Spinal cord (tissue), 10 donors: ENCODE data around the gene CELSR1. TPM values are rescaled to one million over a fixed set of nuclear protein-coding genes. Genes with fewer than 3 reads are reported as not detected.
"Not testable (repeated sequence)": the region's sequence is repeated elsewhere in the genome, so short reads cannot be mapped to it uniquely, and the experiment has no call there.

Source experiments
- DNase-seq, 6 donors: peaks; one replicate each; pipeline versions ENCODE4 v3.0.0 to v3.0.0-alpha.2; 2013 to 2015; ENCODE audit warnings: low spot score in 6 of 6, low read depth in 4 of 6
- H3K27ac ChIP-seq: one replicate; pipeline ENCODE4 v1.5.1; 2013; ENCODE audit warnings: low read depth, low read length, control low read depth
- H3K27me3 ChIP-seq: one replicate; pipeline ENCODE4 v1.6.1; 2013; ENCODE audit warnings: low read length; ENCODE audit not compliant: control insufficient read depth, insufficient read depth
- H3K36me3 ChIP-seq: one replicate; pipeline ENCODE4 v1.6.1; 2013; ENCODE audit warnings: low read length; ENCODE audit not compliant: control insufficient read depth, insufficient read depth
- H3K4me1 ChIP-seq: one replicate; pipeline ENCODE4 v1.6.1; 2013; ENCODE audit warnings: low read length; ENCODE audit not compliant: control insufficient read depth, insufficient read depth
- H3K4me3 ChIP-seq: one replicate; pipeline ENCODE4 v1.5.1; 2013; ENCODE audit warnings: low read depth, low read length, control low read depth
- H3K9me3 ChIP-seq: one replicate; pipeline ENCODE4 v1.6.1; 2013; ENCODE audit warnings: low read length; ENCODE audit not compliant: control insufficient read depth, insufficient read depth
- WGBS: methylation state at CpG from one replicate; pipeline ENCODE4 v1.1.5; 2013; ENCODE audit warnings: missing lambda C conversion rate; ENCODE audit not compliant: insufficient coverage; 5-methylcytosine and 5-hydroxymethylcytosine counted together
- polyA plus RNA-seq, 2 donors: library from polyadenylated mRNA; unstranded; fragments of 120-200 nt; gene quantifications; one replicate each; pipeline ENCODE4 v1.2.1, GENCODE V29; 2013; ENCODE audit not compliant: insufficient read length in 2 of 2
- total RNA-seq, 2 donors: library from RNA; depleted of rRNA in 1 of 2; stranded (reverse); fragments of 120-200 nt in 1 of 2; fragments of >200 nt in 1 of 2; gene quantifications; one replicate each; pipeline versions ENCODE4 v1.2.3 to v1.2.4, GENCODE V29; 2013 to 2014
- donor health status: healthy.

Gene CELSR1
- total and polyA plus RNA-seq, 4 donors = 2.9 to 8.2 (median 6.6) TPM

DNA sequence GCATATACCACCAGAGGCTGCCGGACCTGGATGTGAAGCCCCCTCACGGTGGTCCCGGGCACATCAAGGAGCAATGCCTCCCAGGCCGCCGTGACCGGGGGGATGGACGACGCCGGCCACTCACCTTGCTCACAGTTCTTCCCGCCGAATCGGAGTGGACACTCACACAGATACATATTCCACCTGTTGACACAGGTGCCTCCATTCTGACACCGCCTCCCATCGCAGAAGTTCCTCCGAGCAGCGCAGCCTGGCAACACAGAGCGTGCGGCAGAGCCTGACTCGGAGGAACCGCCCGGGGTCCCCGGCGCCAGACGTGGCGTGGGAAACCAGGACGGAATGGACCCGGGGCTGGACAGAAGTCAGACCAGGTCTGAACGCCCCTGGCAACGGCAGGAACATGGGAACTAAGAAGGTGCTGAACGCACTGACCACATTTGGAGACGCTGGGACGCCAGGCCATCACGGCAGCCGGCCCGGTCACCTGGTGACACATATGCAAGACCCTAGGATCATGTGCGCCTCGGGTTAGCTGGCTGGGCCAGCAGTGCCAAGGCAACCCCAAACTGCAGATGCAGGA lies 127.7 kb downstream of the CELSR1 start:
- Histone ChIP-seq H3K36me3 (peaks cover 33% of the 10 kb centered on the region), H3K4me1 (peaks cover 13% of the 10 kb centered on the region), H3K4me3 (no peak overlapping the region), H3K27ac (no peak overlapping the region), H3K9me3 (no peaks in the 10 kb centered on the region), H3K27me3 (no peaks in the 10 kb centered on the region)
- WGBS = 95% methylated on average over 36 of the region's 37 CpGs
- no peak for DNase-seq

DNA sequence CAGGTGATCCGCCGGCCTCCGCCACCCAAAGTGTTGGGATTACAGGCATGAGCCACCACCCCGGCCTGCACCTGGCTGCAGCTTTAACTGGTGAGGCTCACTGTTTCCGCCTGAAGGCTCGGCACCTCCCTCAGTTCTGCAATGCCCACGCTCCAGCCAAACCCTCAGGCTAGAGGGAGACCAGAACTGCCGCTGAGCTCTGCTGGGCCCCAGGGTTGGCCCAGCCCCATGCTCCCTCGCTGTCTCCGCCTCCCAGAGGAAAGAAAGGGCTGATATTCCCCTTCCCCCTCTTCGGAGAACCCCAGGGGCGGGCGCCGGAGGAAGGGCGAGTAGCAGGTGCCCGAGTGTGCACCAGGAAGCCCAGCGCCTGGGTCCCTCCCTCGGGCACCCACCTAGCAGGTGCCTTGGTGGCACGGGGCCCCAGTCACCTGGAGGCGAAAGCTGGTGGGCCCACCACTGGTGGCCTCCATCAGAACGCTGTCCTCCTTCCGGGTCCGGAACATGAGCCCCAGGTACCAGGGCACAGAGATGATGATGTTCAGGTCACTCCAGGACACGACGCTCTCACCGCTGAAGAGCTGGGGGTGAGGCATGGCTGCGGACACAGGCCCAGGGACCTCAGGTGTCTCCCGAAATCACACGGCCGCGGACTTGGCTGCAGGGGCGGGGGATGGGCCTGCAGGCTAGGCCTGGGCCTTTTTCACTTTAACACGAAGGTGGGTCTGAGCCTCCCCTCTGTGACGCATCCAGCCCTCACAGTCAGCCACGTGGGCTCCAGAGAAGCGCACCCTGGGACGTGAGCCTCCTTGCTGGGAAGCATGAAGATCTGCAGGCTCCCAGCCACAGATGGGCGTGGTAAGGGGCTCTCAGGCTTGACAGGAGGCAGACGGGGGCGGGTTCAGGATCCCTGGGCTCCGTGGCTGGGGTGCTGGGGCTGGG lies 128.6 kb downstream of the CELSR1 start:
- H3K27me3 ChIP-seq = no peaks in the 10 kb centered on the region
- WGBS = 90% methylated on average over 37 of the region's 41 CpGs
- peaks cover 13% of the 10 kb centered on the region for H3K4me1 ChIP-seq
- no peak overlapping the region for H3K4me3 ChIP-seq
- DNase-seq = no peak
- H3K9me3 ChIP-seq = no peaks in the 10 kb centered on the region
- peaks cover 33% of the 10 kb centered on the region for H3K36me3 ChIP-seq
- H3K27ac ChIP-seq = no peak overlapping the region

DNA sequence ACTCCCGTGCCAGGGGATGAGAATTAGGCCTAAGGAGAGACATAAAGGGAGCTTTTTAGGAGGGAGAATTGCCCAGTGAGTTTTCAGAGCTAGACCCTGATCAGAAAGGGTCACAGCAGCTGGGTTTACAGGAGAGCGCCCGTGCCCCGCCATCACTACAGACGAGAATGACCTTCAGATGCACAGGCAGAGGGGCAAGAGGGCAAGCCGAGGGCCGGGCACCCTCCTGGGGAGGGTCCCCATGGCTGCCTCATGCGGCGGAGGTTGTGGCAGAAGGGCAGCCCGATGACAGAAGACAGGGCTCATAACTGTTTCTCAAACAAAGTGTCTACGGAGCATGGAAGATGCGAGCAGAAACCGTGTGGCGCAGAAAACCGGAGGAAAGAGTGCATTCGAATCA lies 129.7 kb downstream of the CELSR1 start:
- Histone ChIP-seq H3K4me1 (peaks cover 13% of the 10 kb centered on the region), H3K9me3 (no peaks in the 10 kb centered on the region), H3K27ac (no peak overlapping the region), H3K36me3 (peaks cover 33% of the 10 kb centered on the region), H3K4me3 (no peak overlapping the region), H3K27me3 (no peaks in the 10 kb centered on the region)
- no peak for DNase-seq
- WGBS = 89% methylated on average over 16 of the region's 16 CpGs

DNA sequence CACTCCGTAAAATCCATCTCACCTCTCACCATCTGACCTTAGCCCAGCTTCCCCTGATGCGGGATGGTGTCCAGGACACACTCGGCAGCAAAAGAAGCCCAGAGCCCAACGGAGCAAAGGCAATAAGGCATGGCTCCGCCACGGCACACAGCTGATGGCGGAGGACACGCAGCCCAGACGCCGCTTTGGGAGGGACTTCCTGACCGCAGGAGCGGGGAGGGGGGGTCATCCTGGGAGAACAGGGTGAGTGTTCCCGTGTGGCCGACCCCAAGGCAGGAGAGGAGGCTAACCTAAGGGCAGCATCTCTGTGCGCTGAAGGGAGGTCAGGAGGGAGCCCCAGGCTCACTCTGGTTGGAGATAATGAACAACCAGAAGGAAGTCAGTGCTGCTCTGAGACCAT lies 130.6 kb downstream of the CELSR1 start:
- no peaks in the 10 kb centered on the region for H3K27me3 ChIP-seq
- H3K27ac ChIP-seq = no peak overlapping the region
- peaks cover 30% of the 10 kb centered on the region for H3K36me3 ChIP-seq
- WGBS = 84% methylated on average over 15 of the region's 15 CpGs
- DNase-seq = no peak
- H3K4me1 ChIP-seq = peaks cover 13% of the 10 kb centered on the region
- no peaks in the 10 kb centered on the region for H3K9me3 ChIP-seq
- H3K4me3 ChIP-seq = no peak overlapping the region

DNA sequence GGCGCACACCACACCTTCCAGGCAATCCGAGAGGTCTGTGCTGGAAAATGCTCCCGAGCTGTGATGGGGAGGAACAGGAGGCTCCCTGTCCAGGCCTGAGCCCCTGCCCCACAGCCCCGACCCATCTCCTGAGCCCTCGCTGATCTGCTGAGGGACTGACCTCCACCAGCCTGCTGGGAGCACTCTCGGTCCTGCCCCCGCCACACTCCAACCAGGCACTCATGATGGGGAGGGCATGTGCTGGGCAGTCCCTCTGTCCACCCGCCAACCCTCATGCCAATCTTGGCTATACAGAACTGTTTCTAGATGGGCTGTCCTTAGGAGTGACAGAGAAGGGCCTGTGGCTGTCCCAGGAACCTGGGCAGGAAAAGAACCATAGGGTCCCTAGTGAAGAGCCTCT lies 131.1 kb downstream of the CELSR1 start:
- no peak for DNase-seq
- H3K4me1 ChIP-seq = peaks cover 13% of the 10 kb centered on the region
- 85% methylated on average over 6 of the region's 8 CpGs for WGBS
- H3K4me3 ChIP-seq = no peak overlapping the region
- no peak overlapping the region for H3K27ac ChIP-seq
- H3K36me3 ChIP-seq = peaks cover 29% of the 10 kb centered on the region
- no peaks in the 10 kb centered on the region for H3K27me3 ChIP-seq
- H3K9me3 ChIP-seq = no peaks in the 10 kb centered on the region

DNA sequence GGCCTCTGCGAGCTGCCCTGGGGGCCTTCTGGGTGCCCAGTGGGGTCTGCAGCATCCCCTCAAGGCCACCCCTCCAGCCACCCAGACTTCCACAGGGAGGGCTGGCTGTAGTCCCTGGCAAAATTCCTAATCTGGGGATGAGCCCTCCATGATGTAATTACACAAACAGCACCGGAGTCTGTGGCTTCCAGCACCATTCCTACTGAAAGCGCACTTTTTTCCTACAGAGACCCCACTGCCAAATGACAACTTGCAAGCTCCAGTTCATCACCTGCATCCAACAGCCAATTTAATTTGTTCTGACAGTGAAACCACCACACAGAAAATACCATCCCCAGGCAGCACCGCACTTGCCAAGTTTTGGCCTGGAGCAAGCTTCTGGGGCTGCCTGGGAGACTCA lies 131.5 kb downstream of the CELSR1 start:
- Histone ChIP-seq H3K9me3 (no peaks in the 10 kb centered on the region), H3K27me3 (no peaks in the 10 kb centered on the region), H3K27ac (no peak overlapping the region), H3K4me3 (no peak overlapping the region), H3K4me1 (peaks cover 13% of the 10 kb centered on the region), H3K36me3 (peaks cover 25% of the 10 kb centered on the region)
- peak in 2 of 6 donors; percentile 45 to 63 for DNase-seq
- 61% methylated on average over 4 of the region's 4 CpGs for WGBS

DNA sequence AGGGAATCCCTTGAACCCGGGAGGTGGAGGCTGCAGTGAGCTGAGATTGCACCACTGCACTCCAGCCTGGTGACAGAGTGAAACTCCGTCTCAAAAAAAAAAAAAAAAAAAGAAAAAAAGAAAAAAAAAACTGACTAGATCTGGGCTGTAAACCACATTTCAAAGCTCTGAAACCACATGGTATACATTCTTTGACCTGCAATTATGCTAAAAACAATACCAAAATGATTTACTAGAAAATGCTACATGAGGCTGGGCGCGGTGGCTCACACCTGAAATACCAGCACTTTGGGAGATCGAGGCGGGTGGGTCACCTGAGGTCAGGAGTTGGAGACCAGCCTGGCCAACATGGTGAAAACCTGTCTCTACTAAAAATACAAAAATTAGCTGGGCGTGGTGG lies 133.5 kb downstream of the CELSR1 start:
- WGBS = 96% methylated on average over 4 of the region's 7 CpGs
- not testable (repeated sequence) for H3K9me3 ChIP-seq, H3K27ac ChIP-seq, H3K27me3 ChIP-seq, H3K4me3 ChIP-seq, DNase-seq
- H3K36me3 ChIP-seq = peaks cover 10% of the 10 kb centered on the region
- peaks cover 13% of the 10 kb centered on the region for H3K4me1 ChIP-seq

DNA sequence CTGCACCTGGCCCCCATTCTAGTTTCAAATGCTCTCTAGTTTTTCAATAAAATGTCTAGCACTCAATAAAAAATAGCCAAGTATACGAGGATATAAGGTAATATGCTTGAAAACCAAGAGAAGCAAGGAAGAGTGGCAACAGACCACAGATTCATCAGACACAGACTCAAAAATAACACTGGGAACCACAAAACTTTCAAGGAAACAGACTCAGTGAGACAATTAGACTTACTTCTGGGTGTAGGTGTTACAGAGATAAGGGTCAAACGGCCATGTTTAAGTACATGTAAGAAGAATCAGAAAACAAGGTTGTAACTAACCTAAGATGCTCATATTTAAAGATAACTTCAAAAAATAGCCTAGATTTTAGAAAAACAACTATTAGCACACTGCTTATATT lies 134.9 kb downstream of the CELSR1 start:
- H3K4me1 ChIP-seq = peaks cover 13% of the 10 kb centered on the region
- H3K27me3 ChIP-seq = no peaks in the 10 kb centered on the region
- no CpG with 5 or more reads among the region's 2 CpGs for WGBS
- no peak overlapping the region for H3K27ac ChIP-seq
- H3K4me3 ChIP-seq = no peak overlapping the region
- no peak for DNase-seq
- H3K36me3 ChIP-seq = peaks cover 19% of the 10 kb centered on the region
- no peaks in the 10 kb centered on the region for H3K9me3 ChIP-seq

DNA sequence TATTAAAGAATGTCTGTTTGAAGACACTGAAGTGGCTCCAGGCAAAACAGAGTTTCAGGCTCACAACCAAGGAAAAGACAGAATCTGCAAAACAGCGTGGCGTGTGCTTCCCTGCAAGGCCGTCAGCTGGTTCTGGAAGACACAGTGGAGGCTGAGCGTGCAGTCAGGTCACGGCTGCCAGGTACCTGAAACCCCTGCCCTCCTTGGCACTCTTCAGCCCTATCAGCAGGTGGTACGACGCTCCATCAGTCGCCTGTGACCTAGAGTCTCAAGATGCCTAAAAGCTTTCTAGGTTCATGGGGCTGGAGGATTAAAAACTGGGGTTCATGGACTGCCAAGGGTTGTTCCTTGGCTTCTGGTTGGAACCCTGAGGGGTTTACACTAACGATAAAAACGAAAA lies 136.1 kb downstream of the CELSR1 start:
- peaks cover 26% of the 10 kb centered on the region for H3K36me3 ChIP-seq
- no peaks in the 10 kb centered on the region for H3K27me3 ChIP-seq
- peak in 1 of 6 donors; percentile 15 for DNase-seq
- peaks cover 9% of the 10 kb centered on the region for H3K4me1 ChIP-seq
- no peak overlapping the region for H3K27ac ChIP-seq
- no peak overlapping the region for H3K4me3 ChIP-seq
- no peaks in the 10 kb centered on the region for H3K9me3 ChIP-seq
- WGBS = 97% methylated on average over 7 of the region's 10 CpGs
